ENCODE measurements around the gene PGAP3.

GRCh38 chr17:39628655-39629493 lies 59.0 kb downstream of the PGAP3 start:
- TF ChIP-seq, protein P1, sequence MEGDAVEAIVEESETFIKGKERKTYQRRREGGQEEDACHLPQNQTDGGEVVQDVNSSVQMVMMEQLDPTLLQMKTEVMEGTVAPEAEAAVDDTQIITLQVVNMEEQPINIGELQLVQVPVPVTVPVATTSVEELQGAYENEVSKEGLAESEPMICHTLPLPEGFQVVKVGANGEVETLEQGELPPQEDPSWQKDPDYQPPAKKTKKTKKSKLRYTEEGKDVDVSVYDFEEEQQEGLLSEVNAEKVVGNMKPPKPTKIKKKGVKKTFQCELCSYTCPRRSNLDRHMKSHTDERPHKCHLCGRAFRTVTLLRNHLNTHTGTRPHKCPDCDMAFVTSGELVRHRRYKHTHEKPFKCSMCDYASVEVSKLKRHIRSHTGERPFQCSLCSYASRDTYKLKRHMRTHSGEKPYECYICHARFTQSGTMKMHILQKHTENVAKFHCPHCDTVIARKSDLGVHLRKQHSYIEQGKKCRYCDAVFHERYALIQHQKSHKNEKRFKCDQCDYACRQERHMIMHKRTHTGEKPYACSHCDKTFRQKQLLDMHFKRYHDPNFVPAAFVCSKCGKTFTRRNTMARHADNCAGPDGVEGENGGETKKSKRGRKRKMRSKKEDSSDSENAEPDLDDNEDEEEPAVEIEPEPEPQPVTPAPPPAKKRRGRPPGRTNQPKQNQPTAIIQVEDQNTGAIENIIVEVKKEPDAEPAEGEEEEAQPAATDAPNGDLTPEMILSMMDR (IDR thresholded peaks at IDR 0.05; ENCODE audit: low read depth, low read length), result no peak
- TF ChIP-seq POLR2A (IDR thresholded peaks at IDR 0.05; ENCODE audit: extremely low read depth, insufficient read length) (no peak), MYC (IDR thresholded peaks at IDR 0.05; ENCODE audit: low read depth, low read length) (no peak)
